WERI-Rb-1 (cell line): ENCODE data around the gene ZFHX3.

Source experiments
- DNase-seq: peaks from one replicate; pipeline ENCODE4 v3.0.0-alpha.2; 2020
- H3K27ac ChIP-seq: fragments of 250-450 bp; sonication (Bioruptor Pico); 2 replicates; pipeline ENCODE4 v1.5.1; 2020; ENCODE audit warnings: mild to moderate bottlenecking, moderate library complexity
- H3K27me3 ChIP-seq: fragments of 250-450 bp; sonication (Bioruptor Pico); 2 replicates; pipeline ENCODE4 v1.5.1; 2021; ENCODE audit warnings: mild to moderate bottlenecking, low read depth, moderate library complexity; ENCODE audit not compliant: insufficient read depth, severe bottlenecking
- H3K36me3 ChIP-seq: fragments of 250-450 bp; sonication (Bioruptor Pico); 2 replicates; pipeline ENCODE4 v1.5.1; 2020; ENCODE audit warnings: mild to moderate bottlenecking, moderate library complexity
- H3K4me3 ChIP-seq: 2 replicates; pipeline ENCODE4 v1.5.1; 2011; ENCODE audit warnings: low read depth, mild to moderate bottlenecking, control low read depth, low read length
- H3K9me3 ChIP-seq: fragments of 250-450 bp; sonication (Bioruptor Pico); 2 replicates; pipeline ENCODE4 v1.5.1; 2021; ENCODE audit warnings: mild to moderate bottlenecking, moderate library complexity; ENCODE audit not compliant: severe bottlenecking
- TF ChIP-seq, protein P1 (sequence below): IDR thresholded peaks from 2 replicates; pipeline ENCODE4 v1.5.1; 2011; ENCODE audit warnings: low read depth, mild to moderate bottlenecking, control low read depth, inconsistent platforms, low read length

ZFHX3 gene

GRCh38 chr16:72819345-72819744 is 228.6 kb downstream of the ZFHX3 start:
- no peaks in the 10 kb centered on the region for H3K36me3 ChIP-seq
- no peak for DNase-seq
- H3K27ac ChIP-seq: no peak overlapping the region
- no peak overlapping the region for H3K4me3 ChIP-seq
- H3K27me3 ChIP-seq: no peaks in the 10 kb centered on the region
- no peaks in the 10 kb centered on the region for H3K9me3 ChIP-seq
- TF ChIP-seq, protein P1, sequence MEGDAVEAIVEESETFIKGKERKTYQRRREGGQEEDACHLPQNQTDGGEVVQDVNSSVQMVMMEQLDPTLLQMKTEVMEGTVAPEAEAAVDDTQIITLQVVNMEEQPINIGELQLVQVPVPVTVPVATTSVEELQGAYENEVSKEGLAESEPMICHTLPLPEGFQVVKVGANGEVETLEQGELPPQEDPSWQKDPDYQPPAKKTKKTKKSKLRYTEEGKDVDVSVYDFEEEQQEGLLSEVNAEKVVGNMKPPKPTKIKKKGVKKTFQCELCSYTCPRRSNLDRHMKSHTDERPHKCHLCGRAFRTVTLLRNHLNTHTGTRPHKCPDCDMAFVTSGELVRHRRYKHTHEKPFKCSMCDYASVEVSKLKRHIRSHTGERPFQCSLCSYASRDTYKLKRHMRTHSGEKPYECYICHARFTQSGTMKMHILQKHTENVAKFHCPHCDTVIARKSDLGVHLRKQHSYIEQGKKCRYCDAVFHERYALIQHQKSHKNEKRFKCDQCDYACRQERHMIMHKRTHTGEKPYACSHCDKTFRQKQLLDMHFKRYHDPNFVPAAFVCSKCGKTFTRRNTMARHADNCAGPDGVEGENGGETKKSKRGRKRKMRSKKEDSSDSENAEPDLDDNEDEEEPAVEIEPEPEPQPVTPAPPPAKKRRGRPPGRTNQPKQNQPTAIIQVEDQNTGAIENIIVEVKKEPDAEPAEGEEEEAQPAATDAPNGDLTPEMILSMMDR: no peak

DNA sequence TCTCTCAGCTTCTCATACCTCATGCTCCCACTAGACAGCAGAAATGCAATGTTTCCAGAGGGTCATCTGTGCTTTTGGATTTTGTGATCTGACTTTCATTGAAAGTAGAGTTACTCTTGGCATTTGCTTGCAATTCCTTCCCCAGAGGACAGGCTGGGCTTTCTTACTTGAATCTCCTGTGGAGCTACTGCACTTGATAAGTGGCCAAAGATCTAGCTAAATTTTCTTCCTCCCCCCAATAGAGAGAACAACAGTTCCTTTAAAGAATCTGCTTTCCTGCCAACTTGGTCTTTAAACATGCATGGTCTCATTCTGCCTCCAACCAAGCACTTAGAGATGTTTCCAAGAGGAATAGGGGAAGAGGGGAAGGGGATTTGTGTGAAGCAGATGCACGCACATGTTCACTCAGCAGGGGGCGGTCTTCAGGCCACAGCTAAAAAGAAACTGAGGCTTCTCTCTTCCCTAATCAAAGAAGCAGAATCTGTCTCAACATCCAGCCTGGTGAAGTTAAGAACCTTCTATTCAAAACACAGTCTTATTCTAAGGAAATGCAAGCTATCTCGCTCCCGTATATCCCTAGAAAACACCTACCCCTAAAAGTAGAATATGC is 229.6 kb downstream of the ZFHX3 start:
- H3K9me3 ChIP-seq: no peaks in the 10 kb centered on the region
- DNase-seq: no peak
- no peaks in the 10 kb centered on the region for H3K27me3 ChIP-seq
- no peak overlapping the region for H3K27ac ChIP-seq
- H3K36me3 ChIP-seq: no peaks in the 10 kb centered on the region
- TF ChIP-seq, protein P1: peak; percentile 36; the same call in 1 of the 2 replicates
- no peak overlapping the region for H3K4me3 ChIP-seq

- Histone ChIP-seq H3K36me3 (peaks cover 7% of the 10 kb centered on the region), H3K4me3 (no peak overlapping the region), H3K9me3 (no peaks in the 10 kb centered on the region), H3K27ac (no peak overlapping the region), H3K27me3 (no peaks in the 10 kb centered on the region)
- DNase-seq: no peak
- TF ChIP-seq, protein P1: no peak
Observed at GRCh38 chr16:72815348-72816318, 232.3 kb downstream of the ZFHX3 start.

GRCh38 chr16:72814226-72814625 is 233.7 kb downstream of the ZFHX3 start:
- TF ChIP-seq, protein P1: no peak
- H3K9me3 ChIP-seq: no peaks in the 10 kb centered on the region

GRCh38 chr16:72812672-72813071 is 235.3 kb downstream of the ZFHX3 start:
- TF ChIP-seq, protein P1: no peak
- H3K36me3 ChIP-seq: peaks cover 15% of the 10 kb centered on the region
- DNase-seq: no peak
- H3K27ac ChIP-seq: no peak overlapping the region
- no peak overlapping the region for H3K4me3 ChIP-seq
- H3K9me3 ChIP-seq: no peaks in the 10 kb centered on the region
- H3K27me3 ChIP-seq: no peaks in the 10 kb centered on the region

More at GRCh38 chr16:72814226-72814625, 233.7 kb downstream of the ZFHX3 start:
- H3K36me3 ChIP-seq: peaks cover 14% of the 10 kb centered on the region
- H3K4me3 ChIP-seq: no peak overlapping the region
- H3K27me3 ChIP-seq: no peaks in the 10 kb centered on the region
- no peak overlapping the region for H3K27ac ChIP-seq
- no peak for DNase-seq
